HepG2 (cell line): ENCODE measurements around the gene MGMT. TPM values are rescaled to one million over a fixed set of nuclear protein-coding genes. Genes with fewer than 3 reads are reported as not detected.

Source experiments
- ATF3 ChIP-seq: sonication (generic); formaldehyde crosslinking; IDR thresholded peaks from 2 replicates; pipeline ENCODE4 v1.4.0; 2020; ENCODE audit warnings: missing genetic modification reagents
- MAFK ChIP-seq, 2 experiments: IDR thresholded peaks in 1 of 2; conservative IDR thresholded peaks in 1 of 2; 2 replicates each; pipeline ENCODE4 v1.6.1; 2011; ENCODE audit warnings: improper control_type of control experiment in 2 of 2, low read length in 2 of 2
- PATZ1 ChIP-seq: sonication (generic); formaldehyde crosslinking; IDR thresholded peaks from 2 replicates; pipeline ENCODE4 v1.4.0; 2020; ENCODE audit warnings: missing genetic modification reagents
- PAXIP1 ChIP-seq: sonication (generic); formaldehyde crosslinking; conservative IDR thresholded peaks from 2 replicates; pipeline ENCODE4 v1.4.0; 2020; ENCODE audit warnings: mild to moderate bottlenecking, missing genetic modification reagents, moderate library complexity
- SMAD9 ChIP-seq: sonication (generic); formaldehyde crosslinking; IDR thresholded peaks from 2 replicates; pipeline ENCODE4 v1.5.1; 2020; ENCODE audit warnings: mild to moderate bottlenecking, missing genetic modification reagents
- ZBTB25 ChIP-seq: IDR thresholded peaks from 2 replicates; pipeline ENCODE4 v1.6.1; 2018; ENCODE audit warnings: missing genetic modification reagents
- ZBTB37 ChIP-seq: sonication (generic); formaldehyde crosslinking; IDR thresholded peaks from 2 replicates; pipeline ENCODE4 v1.4.0; 2020; ENCODE audit warnings: mild to moderate bottlenecking, missing genetic modification reagents
- ZNF362 ChIP-seq: sonication (generic); formaldehyde crosslinking; IDR thresholded peaks from 2 replicates; pipeline ENCODE4 v1.4.0; 2020; ENCODE audit warnings: missing genetic modification reagents, mild to moderate bottlenecking, borderline replicate concordance
- ZNF496 ChIP-seq: sonication (generic); formaldehyde crosslinking; IDR thresholded peaks from 2 replicates; pipeline ENCODE4 v1.8.1; 2023; ENCODE audit warnings: mild to moderate bottlenecking, moderate library complexity, missing genetic modification reagents; ENCODE audit not compliant: insufficient replicate concordance
- ZNF512B ChIP-seq: sonication (generic); formaldehyde crosslinking; IDR thresholded peaks from 2 replicates; pipeline ENCODE4 v1.5.1; 2020; ENCODE audit warnings: missing genetic modification reagents, mild to moderate bottlenecking, borderline replicate concordance
- ZNF746 ChIP-seq: sonication (generic); formaldehyde crosslinking; IDR thresholded peaks from 2 replicates; pipeline ENCODE4 v1.8.0; 2022; ENCODE audit warnings: mild to moderate bottlenecking, missing genetic modification reagents
- ZNF775 ChIP-seq: sonication (generic); formaldehyde crosslinking; IDR thresholded peaks from 2 replicates; pipeline ENCODE4 v1.4.0; 2020; ENCODE audit warnings: missing genetic modification reagents, mild to moderate bottlenecking, moderate library complexity, borderline replicate concordance
- polyA plus RNA-seq, 8 experiments: library from polyadenylated mRNA; depleted of rRNA in 3 of 8; stranded (reverse) in 7 of 8; unstranded in 1 of 8; fragments of >200 nt; fragmentation: Illumina TruSeq in 4 of 8; extraction: Trizol in 4 of 8; gene quantifications; 2 replicates each; pipeline versions ENCODE4 v1.2.1 to v1.2.3, GENCODE V29; 2011 to 2016; ENCODE audit warnings: low read depth in 4 of 8, missing spikeins in 1 of 8, mixed read lengths in 1 of 8; ENCODE audit not compliant: insufficient read depth in 1 of 8
- total RNA-seq, 5 experiments: library from RNA; depleted of rRNA; stranded (reverse); fragments of >200 nt; fragmentation: Illumina TruSeq; extraction: Trizol; gene quantifications; 2 replicates each; pipeline ENCODE4 v1.2.3, GENCODE V29; 2016; ENCODE audit warnings: low read depth in 1 of 5

MGMT gene
- total and polyA plus RNA-seq, 2 of the 13 experiments (the other 11 are each of a cell fraction or from before 2014, with no cell fraction given), result 12.0 to 19.5 TPM

- TF ChIP-seq PAXIP1 (CRISPR knock-in tag) (peak; percentile 79), MAFK (conservative IDR thresholded peaks at IDR 0.05 in 1 of 2, IDR thresholded peaks at IDR 0.05 in 1 of 2; ENCODE audit: low read length in 2 of 2) (no peak), ZNF775 (CRISPR knock-in tag) (no peak), ZNF746 (CRISPR knock-in tag) (no peak), ATF3 (CRISPR knock-in tag) (no peak), ZNF496 (no peak), ZBTB25 (CRISPR knock-in tag) (no peak), ZNF362 (CRISPR knock-in tag) (peak; percentile 39; the same call in 1 of the 2 replicates), ZBTB37 (no peak), SMAD9 (no peak), ZNF512B (CRISPR knock-in tag) (0 out of 2 replicates have a peak, but pooled peaks have one; percentile 41), PATZ1 (no peak)
Measured at GRCh38 chr10:129470103-129470851, 3.2 kb downstream of the MGMT start (continued).
